ENCODE measurements around the gene PPP1R12B.
"Not testable (repeated sequence)": the region's sequence is repeated elsewhere in the genome, so short reads cannot be mapped to it uniquely, and the experiment has no call there.

PPP1R12B gene

GRCh38 chr1:202439308-202439707 lies 90.8 kb downstream of the PPP1R12B start:
- DNase-seq (ENCODE audit: low read depth in 2 of 2) = no peak

DNA sequence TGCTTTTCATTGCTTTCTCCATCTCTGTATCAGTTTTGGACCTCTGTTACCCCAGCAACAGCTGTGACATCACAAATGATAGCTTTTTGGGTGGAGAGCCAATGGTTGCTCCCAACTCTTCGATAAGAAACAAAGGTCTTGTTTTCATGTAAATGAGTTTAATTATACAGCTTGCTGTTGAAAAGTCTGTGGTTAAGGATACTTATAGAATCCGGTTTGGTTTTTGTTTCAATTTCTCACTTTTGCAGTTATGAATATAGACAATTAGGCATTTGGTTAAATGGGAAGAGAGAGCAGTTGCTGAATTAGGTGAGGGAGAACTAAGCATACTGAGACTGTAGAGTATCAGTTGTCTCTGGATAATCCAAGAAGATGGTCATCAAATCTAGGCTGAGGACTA lies 99.6 kb downstream of the PPP1R12B start:
- DNase-seq (ENCODE audit: low read depth in 2 of 2) = not testable (repeated sequence)

DNA sequence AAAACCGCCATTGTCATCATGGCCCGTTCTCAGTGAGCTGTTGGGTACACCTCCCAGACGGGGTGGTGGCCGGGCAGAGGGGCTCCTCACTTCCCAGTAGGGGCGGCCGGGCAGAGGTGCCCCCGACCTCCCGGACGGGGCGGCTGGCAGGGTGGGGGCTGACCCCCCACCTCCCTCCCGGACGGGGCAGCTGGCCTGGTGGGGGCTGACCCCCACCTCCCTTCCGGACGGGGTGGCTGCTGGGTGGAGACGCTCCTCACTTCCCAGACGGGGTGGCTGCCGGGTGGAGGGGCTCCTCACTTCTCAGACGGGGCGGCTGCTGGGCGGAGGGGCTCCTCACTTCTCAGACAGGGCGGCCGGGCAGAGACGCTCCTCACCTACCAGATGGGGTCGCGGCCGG lies 103.1 kb downstream of the PPP1R12B start:
- not testable (repeated sequence) for DNase-seq (ENCODE audit: low read depth in 2 of 2)

GRCh38 chr1:202452508-202452907 lies 104.0 kb downstream of the PPP1R12B start:
- DNase-seq (ENCODE audit: low read depth in 2 of 2) = no peak

GRCh38 chr1:202456372-202457169 lies 108.1 kb downstream of the PPP1R12B start:
- DNase-seq (ENCODE audit: low read depth in 2 of 2) = not testable (repeated sequence)

DNA sequence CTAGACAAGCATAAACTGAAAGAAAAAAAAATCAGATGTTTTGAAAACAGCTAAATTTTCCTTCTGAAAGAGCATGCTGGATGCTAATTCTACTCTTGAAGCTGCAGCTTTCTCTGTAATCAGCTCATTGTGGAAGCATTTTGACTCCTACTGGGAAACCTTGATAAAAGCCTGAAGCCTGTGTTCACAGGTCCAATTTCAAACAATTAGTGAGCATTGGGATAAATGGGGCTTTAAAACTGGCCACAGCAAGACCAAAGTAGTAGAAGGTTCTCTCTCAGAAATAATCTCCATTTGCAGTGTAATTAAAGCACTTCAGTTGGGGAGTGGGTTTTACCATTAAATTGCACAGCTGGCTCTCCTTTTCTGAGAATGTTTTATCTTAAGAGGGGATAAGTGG lies 110.2 kb downstream of the PPP1R12B start:
- DNase-seq (ENCODE audit: low read depth in 2 of 2) = not testable (repeated sequence)

- not testable (repeated sequence) for DNase-seq (ENCODE audit: low read depth in 2 of 2)
These were observed 111.1 kb downstream of the PPP1R12B start for GRCh38 chr1:202459470-202460142.

DNA sequence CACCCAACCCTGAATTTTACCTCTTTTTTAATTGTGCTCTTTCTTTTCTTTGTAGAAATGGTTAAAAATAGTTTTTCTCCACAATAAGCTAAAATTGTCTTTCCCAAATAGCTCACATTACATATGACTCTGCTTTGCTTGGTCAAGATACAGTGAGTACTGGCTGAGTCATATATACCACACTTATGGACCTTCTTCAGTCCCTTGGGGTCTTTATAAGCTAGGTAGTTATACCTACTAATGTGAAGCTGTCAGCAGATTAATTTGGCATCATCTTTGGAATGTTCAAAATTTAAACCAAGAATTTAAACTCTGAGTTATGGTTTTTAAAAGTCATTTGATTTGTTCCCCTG lies 111.6 kb downstream of the PPP1R12B start:
- DNase-seq (ENCODE audit: low read depth in 2 of 2) = not testable (repeated sequence)

DNA sequence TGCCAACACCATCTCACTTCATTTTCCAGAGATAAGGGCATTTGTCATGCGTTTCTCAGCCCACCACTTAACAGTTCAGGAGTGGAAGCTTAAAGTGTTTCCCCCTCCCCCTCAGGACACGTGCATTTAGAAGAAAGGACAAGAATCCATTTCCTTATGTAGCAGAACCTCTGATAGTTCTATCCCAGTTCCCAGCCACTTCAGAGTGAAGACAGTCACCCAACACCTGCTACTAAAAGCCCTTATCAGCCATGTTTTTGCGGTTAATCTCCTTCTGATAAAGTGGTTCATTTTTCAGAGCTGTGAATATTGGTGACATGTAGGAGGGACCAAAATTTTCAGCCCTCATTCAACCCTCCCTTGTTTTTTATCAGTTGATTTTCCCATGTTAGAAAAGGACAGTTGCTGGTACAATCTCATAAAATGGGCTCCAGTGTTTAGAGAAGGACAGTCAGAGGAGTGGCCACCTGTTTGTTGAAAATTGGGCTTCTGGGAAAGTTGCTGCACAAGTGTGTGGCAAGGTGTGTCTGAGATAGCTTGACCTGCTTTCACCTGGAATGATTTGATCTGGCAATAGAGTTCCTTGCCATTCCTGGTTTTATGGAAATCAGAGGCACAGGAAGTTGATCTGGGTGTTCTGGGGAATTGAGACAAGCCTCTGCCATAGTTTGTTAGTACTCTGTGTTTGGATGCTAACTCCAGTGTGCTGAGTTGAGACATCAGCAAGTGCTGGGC lies 114.0 kb downstream of the PPP1R12B start:
- DNase-seq (ENCODE audit: low read depth in 2 of 2) = no peak

DNA sequence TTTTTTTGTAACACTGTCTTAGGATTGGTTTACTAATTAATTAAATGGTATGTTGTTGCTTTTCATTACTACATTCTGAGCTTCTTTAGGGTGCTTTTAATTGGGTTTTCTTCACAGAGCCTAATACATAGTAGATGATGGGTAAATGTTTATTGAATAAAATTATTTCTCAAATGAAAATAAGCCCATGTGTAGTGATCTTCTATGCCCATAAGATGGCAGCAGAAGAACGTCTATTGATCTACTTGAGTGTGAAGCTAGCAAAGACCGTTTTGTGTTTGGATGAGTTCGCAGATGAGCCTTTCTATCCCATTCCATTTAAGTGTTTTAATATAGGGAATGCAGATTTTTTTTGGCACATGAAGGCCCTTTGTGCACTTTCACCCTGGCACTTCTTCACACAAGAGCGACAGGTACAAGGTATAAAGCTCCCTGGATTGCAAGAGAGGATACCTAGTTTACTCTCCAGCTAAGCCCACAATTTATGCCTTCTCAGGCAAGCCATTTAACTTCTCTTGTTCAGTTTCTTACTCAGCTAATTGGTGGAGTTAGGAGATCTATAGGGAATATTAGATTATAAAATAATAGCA lies 115.7 kb downstream of the PPP1R12B start:
- not testable (repeated sequence) for DNase-seq (ENCODE audit: low read depth in 2 of 2)

DNA sequence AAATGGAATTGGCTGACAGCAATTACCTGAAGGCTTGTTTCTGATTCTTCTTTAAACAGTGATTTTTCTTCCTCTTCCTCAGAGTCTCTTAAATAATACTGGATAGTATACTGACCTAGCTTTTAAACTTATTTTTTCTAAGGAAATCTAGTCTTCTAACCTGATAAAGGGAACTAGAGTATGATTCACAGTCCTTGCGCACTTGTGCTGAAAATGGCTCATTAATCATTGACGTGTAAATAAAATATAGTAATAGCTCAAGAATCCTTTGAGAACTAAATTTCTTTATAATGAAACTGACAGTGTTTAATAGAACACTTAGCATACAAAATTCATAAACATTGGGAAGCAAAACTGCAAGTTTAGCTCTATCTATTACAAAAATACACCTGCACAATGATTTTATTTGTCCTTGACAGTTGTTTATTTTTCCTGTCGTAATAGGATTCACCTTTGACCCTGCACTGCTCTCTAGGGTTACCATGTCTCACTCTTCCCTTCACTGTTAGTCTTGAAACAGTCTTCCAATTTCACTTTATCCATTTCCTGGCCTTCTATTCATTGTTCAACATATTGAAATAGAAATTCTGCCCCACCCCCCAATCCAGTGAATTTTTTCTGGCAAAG lies 117.3 kb downstream of the PPP1R12B start:
- DNase-seq (ENCODE audit: low read depth in 2 of 2) = not testable (repeated sequence)

GRCh38 chr1:202466339-202466738 lies 117.8 kb downstream of the PPP1R12B start:
- DNase-seq (ENCODE audit: low read depth in 2 of 2) = not testable (repeated sequence)

DNA sequence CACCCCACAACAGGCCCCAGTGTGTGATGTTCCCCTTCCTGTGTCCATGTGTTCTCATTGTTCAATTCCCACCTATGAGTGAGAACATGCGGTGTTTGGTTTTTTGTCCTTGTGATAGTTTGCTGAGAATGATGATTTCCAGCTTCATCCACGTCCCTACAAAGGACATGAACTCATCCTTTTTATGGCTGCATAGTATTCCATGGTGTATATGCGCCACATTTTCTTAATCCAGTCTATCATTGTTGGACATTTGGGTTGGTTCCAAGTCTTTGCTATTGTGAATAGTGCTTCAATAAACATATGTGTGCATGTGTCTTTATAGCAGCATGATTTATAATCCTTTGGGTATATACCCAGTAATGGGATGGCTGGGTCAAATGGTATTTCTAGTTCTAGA lies 118.9 kb downstream of the PPP1R12B start:
- not testable (repeated sequence) for DNase-seq (ENCODE audit: low read depth in 2 of 2)

GRCh38 chr1:202468695-202469094 lies 120.2 kb downstream of the PPP1R12B start:
- DNase-seq (ENCODE audit: low read depth in 2 of 2) = not testable (repeated sequence)

- DNase-seq (ENCODE audit: low read depth in 2 of 2) = not testable (repeated sequence)
These were observed 120.6 kb downstream of the PPP1R12B start for GRCh38 chr1:202469123-202469522.

GRCh38 chr1:202471246-202471645 lies 122.7 kb downstream of the PPP1R12B start:
- DNase-seq (ENCODE audit: low read depth in 2 of 2) = no peak

DNA sequence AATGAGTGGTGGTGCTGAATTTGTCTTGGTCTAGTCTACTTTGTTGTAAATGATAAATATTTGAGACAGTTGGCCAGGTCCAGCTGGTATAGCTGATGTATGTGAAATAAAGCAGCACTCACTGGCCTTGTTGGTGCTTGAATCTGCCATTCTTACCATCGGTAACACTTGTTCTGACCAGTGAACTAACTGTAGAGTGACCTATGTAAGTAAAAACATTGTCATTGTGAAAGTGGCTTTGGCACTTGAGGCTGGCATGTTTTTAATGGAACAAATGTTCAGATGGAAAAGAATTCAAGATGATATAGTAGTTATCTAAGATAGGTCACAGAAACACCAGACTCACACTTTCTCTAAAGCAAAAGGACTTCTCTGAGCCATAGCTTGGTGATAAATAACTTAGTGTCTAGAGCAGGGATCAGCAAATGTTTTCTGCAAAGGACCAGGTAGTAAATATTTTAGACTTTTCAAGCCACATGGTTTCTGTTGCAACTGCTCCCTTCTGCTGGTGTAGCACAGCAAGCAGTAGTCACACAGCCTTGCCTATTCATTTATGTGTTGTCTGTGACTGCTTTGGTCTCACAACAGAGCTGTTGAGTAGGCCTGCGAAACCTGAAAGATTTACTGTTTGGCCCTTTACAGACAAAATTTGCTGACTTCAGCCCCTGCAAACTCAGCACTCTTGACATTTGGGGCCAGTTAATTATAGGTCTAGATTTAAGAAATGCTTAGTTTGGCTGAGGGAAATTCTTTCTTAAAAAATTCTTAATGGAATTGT lies 124.0 kb downstream of the PPP1R12B start:
- DNase-seq (ENCODE audit: low read depth in 2 of 2) = not testable (repeated sequence)

DNA sequence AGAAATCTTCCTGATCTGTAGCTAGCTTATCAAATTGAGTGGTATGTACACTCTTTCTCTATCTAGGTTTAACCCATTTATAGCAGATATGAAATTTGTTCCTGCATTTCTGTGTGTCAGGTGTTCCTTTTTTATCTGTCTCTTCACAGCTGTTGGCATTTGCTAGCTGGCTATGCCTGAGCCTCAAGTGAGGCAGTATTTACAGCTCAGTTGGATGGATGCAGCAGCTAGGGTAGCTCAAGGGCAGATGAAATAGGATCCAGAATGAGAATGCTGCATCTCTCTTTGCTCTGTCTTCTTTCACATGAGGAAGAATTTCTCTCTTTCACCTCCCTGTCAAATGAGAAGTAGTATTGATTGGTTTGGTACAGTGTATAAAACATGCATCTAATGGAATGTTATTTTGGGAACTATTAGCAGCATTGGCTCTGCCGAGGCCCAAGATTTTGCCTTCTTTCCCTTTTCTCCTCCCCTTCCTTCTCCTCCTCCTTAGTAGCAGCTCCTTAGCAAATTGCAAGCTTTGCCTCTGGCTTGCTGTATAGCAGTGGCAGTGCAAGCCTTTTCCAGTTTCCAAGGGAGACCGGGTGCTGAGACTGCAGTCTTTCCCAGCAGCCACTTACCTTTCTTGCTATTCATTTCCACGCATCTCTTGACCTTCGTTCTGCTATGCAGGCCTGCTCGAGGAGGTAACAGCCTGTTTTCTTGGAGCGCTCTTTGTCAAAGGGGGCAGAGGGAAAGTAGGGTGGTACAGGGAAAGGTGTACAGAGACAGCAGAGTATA lies 125.0 kb downstream of the PPP1R12B start:
- not testable (repeated sequence) for DNase-seq (ENCODE audit: low read depth in 2 of 2)

DNA sequence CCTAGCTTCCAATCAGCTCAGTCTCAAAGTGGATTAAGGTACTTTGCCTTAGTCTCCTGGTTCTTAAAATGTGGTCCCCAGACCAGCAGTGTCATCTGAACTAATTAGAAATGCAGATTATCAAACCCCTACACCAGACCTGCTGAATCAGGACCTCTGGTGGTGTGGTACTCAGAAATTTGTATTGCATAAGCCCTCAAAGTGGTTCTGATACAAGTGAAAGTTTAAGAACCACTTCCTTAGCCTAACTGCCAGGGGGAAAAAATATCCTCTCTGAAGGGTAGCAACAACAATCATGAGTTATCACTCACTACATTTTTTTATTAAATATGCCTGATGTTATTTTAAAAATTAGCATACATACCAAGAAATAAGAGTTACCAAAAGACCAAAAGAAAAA lies 131.2 kb downstream of the PPP1R12B start:
- DNase-seq (ENCODE audit: low read depth in 2 of 2) = not testable (repeated sequence)

DNA sequence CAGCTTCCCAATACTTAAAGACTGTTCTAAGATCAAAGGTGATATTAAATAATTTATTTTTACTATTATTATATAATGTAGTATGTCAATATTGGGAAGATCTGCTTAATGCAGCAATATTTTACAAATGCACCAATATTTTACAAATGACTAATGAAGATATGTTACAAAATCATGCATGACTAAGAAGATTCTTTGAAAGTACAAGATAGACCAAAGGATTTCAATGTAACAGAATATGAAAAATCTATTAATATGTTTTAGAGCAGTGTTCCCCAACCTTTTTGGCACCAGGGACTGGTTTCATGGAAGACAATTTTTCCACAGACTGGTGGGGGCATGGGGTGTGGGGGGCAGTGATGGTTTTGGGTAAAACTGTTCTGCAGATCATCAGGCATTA lies 132.1 kb downstream of the PPP1R12B start:
- not testable (repeated sequence) for DNase-seq (ENCODE audit: low read depth in 2 of 2)

Data from stimulated activated CD4-positive, alpha-beta T cell treated with anti-CD3 and anti-CD28 coated beads, Interleukin-12 subunit alpha, Interleukin-12 subunit beta, amount 100 ng/mL, for 24 hours (primary cell).